Uterus (tissue), 4 donors: Measurements from ENCODE around the gene FBXO22. TPM values are rescaled to one million over a fixed set of nuclear protein-coding genes. Genes with fewer than 3 reads are reported as not detected.
"Not testable (repeated sequence)": the region's sequence is repeated elsewhere in the genome, so short reads cannot be mapped to it uniquely, and the experiment has no call there.

ENCODE experiments used
- DNase-seq, 2 donors: peaks; one replicate each; pipeline ENCODE4 v3.0.0-alpha.2; 2019 to 2020
- H3K27ac ChIP-seq, 2 donors: fragments of 200-600 bp; sonication (generic); 1 replicate in 1 of 2; 2 replicates in 1 of 2; pipeline ENCODE4 v1.5.1; 2016 to 2018
- H3K27me3 ChIP-seq, 2 donors: fragments of 200-600 bp; sonication (generic); one replicate each; pipeline ENCODE4 v1.5.1; 2018 to 2019; ENCODE audit warnings: control low read depth in 1 of 2
- H3K36me3 ChIP-seq, 2 donors: fragments of 200-600 bp; sonication (generic); one replicate each; pipeline ENCODE4 v1.5.1; 2019; ENCODE audit warnings: control low read depth in 1 of 2
- H3K4me1 ChIP-seq, 2 donors: fragments of 200-600 bp; sonication (generic); one replicate each; pipeline ENCODE4 v1.5.1; 2018 to 2019; ENCODE audit warnings: control low read depth in 1 of 2
- H3K4me3 ChIP-seq, 2 donors: fragments of 200-600 bp; sonication (generic); 1 replicate in 1 of 2; 2 replicates in 1 of 2; pipeline ENCODE4 v1.5.1; 2018 to 2019; ENCODE audit warnings: mild to moderate bottlenecking in 1 of 2
- H3K9me3 ChIP-seq, 2 donors: fragments of 200-600 bp; sonication (generic); one replicate each; pipeline ENCODE4 v1.5.1; 2019; ENCODE audit warnings: control low read depth in 1 of 2
- POLR2A ChIP-seq, 2 donors: fragments of 450-650 bp; IDR thresholded peaks; one replicate each; pipeline ENCODE4 v1.6.1; 2016; ENCODE audit warnings: antibody characterized with exemption in 2 of 2, mild to moderate bottlenecking in 1 of 2, moderate library complexity in 1 of 2
- intact Hi-C: fragments of 100-400 bp; cut with DNase I; formaldehyde crosslinking; loops from one replicate; pipeline ENCODE4 v1.15.1; 2023; ENCODE audit warnings: low total_unique reads
- total RNA-seq, 4 donors: library from RNA; depleted of rRNA in 3 of 4; stranded (reverse); fragments of >200 nt in 3 of 4; gene quantifications; one replicate each; pipeline versions ENCODE4 v1.1.0 to v1.2.4, GENCODE V29; 2014 to 2023
- TF ChIP-seq, protein P1 (sequence below), 4 experiments: fragments of 200-600 bp in 2 of 4; fragments of 450-650 bp in 2 of 4; sonication (generic) in 2 of 4; IDR thresholded peaks; one replicate each; pipeline ENCODE4 v1.5.1; 2016 to 2019; ENCODE audit warnings: antibody characterized with exemption in 4 of 4, mild to moderate bottlenecking in 2 of 4, moderate library complexity in 1 of 4
- donor health status: DM: yes; HTN: yes; CAD: no.

The FBXO22 gene
- total RNA-seq, 4 donors from 2014 or later = 5.4 to 41.7 (median 17.9) TPM

DNA sequence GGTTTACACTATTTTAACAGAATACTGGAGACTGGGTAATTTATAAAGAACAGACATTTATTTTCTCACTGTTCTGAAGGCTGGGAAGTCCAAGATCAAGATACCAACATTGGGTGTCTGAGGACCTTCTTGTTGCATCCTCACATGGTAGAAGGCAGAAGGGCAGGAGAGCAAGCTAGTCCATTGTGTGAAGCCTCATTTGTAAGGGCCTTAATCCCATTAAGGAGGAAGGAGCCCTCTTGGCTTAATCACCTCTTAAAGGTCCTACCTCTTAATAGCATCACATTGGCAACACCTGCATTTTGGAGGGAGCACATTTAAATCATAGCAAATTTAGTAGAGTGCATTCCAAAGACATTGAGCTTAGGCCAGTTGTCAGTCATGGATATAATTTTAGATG lies 34.2 kb upstream of the FBXO22 start:
- no peak overlapping the region for H3K4me3 ChIP-seq
- TF ChIP-seq, protein P1, sequence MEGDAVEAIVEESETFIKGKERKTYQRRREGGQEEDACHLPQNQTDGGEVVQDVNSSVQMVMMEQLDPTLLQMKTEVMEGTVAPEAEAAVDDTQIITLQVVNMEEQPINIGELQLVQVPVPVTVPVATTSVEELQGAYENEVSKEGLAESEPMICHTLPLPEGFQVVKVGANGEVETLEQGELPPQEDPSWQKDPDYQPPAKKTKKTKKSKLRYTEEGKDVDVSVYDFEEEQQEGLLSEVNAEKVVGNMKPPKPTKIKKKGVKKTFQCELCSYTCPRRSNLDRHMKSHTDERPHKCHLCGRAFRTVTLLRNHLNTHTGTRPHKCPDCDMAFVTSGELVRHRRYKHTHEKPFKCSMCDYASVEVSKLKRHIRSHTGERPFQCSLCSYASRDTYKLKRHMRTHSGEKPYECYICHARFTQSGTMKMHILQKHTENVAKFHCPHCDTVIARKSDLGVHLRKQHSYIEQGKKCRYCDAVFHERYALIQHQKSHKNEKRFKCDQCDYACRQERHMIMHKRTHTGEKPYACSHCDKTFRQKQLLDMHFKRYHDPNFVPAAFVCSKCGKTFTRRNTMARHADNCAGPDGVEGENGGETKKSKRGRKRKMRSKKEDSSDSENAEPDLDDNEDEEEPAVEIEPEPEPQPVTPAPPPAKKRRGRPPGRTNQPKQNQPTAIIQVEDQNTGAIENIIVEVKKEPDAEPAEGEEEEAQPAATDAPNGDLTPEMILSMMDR (IDR thresholded peaks at IDR 0.05) = no peak
- no peak for TF ChIP-seq POLR2A (IDR thresholded peaks at IDR 0.05)
- no peaks in the 10 kb centered on the region for H3K36me3 ChIP-seq
- no peaks in the 10 kb centered on the region for H3K27me3 ChIP-seq
- no peak overlapping the region for H3K27ac ChIP-seq
- intact Hi-C loops = no loop called here
- DNase-seq = no peak
- H3K9me3 ChIP-seq = no peaks in the 10 kb centered on the region
- H3K4me1 ChIP-seq = no peaks in the 10 kb centered on the region

DNA sequence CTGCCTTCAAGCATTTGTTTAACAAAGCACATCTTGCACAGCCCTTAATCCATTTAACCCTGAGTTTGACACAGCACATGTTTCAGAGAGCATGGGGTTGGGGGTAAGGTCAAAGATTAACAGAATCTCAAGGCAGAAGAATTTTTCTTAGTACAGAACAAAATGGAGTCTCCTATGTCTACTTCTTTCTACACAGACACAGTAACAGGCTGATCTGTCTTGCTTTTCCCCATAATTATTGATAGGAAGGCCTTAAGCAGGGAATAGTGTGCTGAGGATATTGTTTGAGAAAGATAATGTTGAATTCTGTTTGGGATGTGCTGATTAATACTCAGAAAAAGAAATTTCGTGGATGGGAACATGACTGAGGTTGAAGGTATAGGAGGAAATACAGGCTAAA lies 32.1 kb upstream of the FBXO22 start:
- H3K9me3 ChIP-seq, H3K27me3 ChIP-seq, H3K27ac ChIP-seq, H3K36me3 ChIP-seq, H3K4me3 ChIP-seq, intact Hi-C loops, DNase-seq, H3K4me1 ChIP-seq: not testable (repeated sequence)

DNA sequence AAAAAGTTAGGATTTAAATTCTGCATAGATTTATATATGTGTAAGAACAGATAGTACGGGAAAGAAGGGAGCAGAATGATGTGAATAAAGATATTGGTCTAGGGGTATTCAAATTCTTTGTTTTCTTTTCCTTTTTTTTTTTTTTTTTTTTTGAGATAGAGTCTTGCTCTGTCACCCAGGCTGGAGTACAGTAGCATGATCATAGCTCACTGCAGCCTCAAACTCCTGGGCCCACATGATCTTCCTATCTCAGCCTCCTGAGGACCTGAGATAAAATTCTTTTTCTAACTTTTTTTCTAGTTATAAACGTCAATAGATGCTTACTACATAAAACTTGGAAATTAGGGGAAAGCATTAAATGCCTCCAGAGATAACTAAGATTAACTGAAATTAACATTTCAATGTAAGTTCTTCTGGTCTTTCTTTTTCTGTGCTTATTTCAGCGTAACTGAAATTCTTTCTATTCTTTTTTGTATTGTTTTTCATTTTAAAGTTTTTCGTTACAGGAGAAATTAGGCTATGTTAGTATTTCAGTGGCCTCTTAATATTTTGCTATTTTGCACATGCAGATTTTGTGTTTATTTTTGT lies 31.2 kb upstream of the FBXO22 start:
- DNase-seq = no peak
- Histone ChIP-seq H3K9me3 (no peaks in the 10 kb centered on the region), H3K4me1 (no peaks in the 10 kb centered on the region), H3K4me3 (no peak overlapping the region), H3K36me3 (no peaks in the 10 kb centered on the region), H3K27ac (no peak overlapping the region), H3K27me3 (no peaks in the 10 kb centered on the region)
- no peak for TF ChIP-seq POLR2A (IDR thresholded peaks at IDR 0.05)
- TF ChIP-seq, protein P1 (IDR thresholded peaks at IDR 0.05) = no peak
- intact Hi-C loops = no loop called here

DNA sequence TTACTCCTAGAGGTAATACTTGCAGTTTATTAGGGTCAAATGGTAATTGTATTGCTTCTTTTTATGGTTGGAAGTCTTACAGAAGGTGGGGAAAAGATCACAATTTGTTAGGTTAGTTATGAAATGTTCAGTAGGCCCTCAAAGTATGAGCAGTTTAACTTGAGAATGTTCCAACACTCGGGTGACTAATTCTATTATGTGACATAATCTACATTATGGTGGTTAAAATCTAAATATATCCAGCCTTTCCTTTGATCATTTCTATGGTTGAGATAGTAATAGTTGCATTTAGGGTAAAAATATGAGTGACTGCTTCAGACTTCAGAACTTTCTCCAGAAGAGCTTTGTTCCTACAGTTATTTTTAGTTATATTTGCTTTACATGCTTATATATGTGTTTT lies 19.6 kb upstream of the FBXO22 start:
- H3K4me1 ChIP-seq = no peaks in the 10 kb centered on the region
- no peak overlapping the region for H3K4me3 ChIP-seq
- no peak for DNase-seq
- no peaks in the 10 kb centered on the region for H3K36me3 ChIP-seq
- no peak overlapping the region for H3K27ac ChIP-seq
- H3K27me3 ChIP-seq = no peaks in the 10 kb centered on the region
- TF ChIP-seq, protein P1 (IDR thresholded peaks at IDR 0.05) = no peak
- no peak for TF ChIP-seq POLR2A (IDR thresholded peaks at IDR 0.05)
- no peaks in the 10 kb centered on the region for H3K9me3 ChIP-seq
- intact Hi-C loops = no loop called here

DNA sequence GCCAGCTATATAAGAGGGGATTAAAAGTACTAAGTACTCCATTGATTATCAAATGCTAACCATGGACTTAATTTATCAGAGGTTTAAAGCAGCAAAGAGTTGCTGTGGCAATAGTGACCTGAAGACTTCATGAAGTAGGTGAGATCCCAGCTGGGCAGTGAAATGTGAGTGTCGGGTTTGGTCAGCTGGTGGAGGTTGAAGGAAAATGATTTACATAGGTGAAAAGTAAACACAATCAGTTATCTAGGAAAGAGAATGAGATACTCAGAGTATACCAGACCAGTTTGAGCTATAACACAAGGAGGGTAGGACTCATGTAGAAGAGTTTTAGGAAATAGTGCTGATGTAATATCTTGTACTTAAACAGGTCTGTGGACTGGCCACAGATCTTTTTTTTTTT lies 16.5 kb upstream of the FBXO22 start:
- TF ChIP-seq, protein P1 (IDR thresholded peaks at IDR 0.05) = no peak
- TF ChIP-seq POLR2A (IDR thresholded peaks at IDR 0.05) = no peak
- no peaks in the 10 kb centered on the region for H3K27me3 ChIP-seq
- H3K4me3 ChIP-seq = no peak overlapping the region
- no peak overlapping the region for H3K27ac ChIP-seq
- intact Hi-C loops = no loop called here
- H3K36me3 ChIP-seq = no peaks in the 10 kb centered on the region
- H3K4me1 ChIP-seq = no peaks in the 10 kb centered on the region
- no peak for DNase-seq
- H3K9me3 ChIP-seq = no peaks in the 10 kb centered on the region

DNA sequence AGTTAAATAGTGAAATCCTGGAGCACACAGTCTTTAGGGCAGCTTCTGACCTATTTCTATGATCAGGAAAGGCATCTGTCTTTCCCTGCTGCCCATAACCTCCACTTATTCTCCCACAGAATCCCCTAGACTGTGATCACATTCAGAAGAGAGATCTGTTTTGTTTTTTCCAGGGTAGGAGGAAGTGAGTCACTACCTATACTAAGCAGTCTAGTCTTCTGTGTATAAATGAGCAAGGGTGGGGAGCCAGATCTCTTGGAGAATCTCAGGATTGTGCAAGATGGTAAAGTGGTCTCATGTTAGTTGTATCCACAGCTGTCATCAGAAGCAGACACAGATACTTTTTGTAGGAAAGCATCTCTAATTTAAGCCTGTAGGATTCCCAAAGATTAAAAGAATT lies 11.8 kb upstream of the FBXO22 start:
- no peaks in the 10 kb centered on the region for H3K9me3 ChIP-seq

More for the DNA sequence above, 11.8 kb upstream of the FBXO22 start:
- TF ChIP-seq, protein P1 (IDR thresholded peaks at IDR 0.05) = no peak
- TF ChIP-seq POLR2A (IDR thresholded peaks at IDR 0.05) = no peak
- H3K36me3 ChIP-seq = no peaks in the 10 kb centered on the region
- H3K4me3 ChIP-seq = no peak overlapping the region
- no peaks in the 10 kb centered on the region for H3K27me3 ChIP-seq
- H3K27ac ChIP-seq = no peak overlapping the region
- DNase-seq = no peak
- H3K4me1 ChIP-seq = no peaks in the 10 kb centered on the region
- intact Hi-C loops = no loop called here
